Left ventricle myocardium inferior (tissue), 1 donor: Measurements from ENCODE around the gene RBM4. TPM values are rescaled to one million over a fixed set of nuclear protein-coding genes. Genes with fewer than 3 reads are reported as not detected.

Experiments
- DNase-seq: peaks from one replicate; pipeline ENCODE4 v3.0.0-alpha.2; 2020
- H3K27ac ChIP-seq: fragments of 200-600 bp; replicated peaks from 2 replicates; pipeline ENCODE4 v1.8.0; 2021
- H3K27me3 ChIP-seq: fragments of 200-600 bp; 2 replicates; pipeline ENCODE4 v1.8.0; 2021; ENCODE audit warnings: low read depth
- H3K36me3 ChIP-seq: fragments of 200-600 bp; 2 replicates; pipeline ENCODE4 v1.8.0; 2021
- H3K4me1 ChIP-seq: fragments of 200-600 bp; 2 replicates; pipeline ENCODE4 v1.8.0; 2021
- H3K4me3 ChIP-seq: fragments of 200-600 bp; 2 replicates; pipeline ENCODE4 v1.8.0; 2021; ENCODE audit warnings: mild to moderate bottlenecking, moderate library complexity
- H3K9me3 ChIP-seq: fragments of 200-600 bp; replicated peaks from 2 replicates; pipeline ENCODE4 v1.8.0; 2021
- CTCF ChIP-seq: fragments of 200-600 bp; IDR thresholded peaks from 2 replicates; pipeline ENCODE4 v1.8.0; 2021; ENCODE audit warnings: antibody characterized with exemption, mild to moderate bottlenecking, borderline replicate concordance
- intact Hi-C: fragments of 100-400 bp; cut with micrococcal nuclease; formaldehyde crosslinking; loops from one replicate; pipeline ENCODE4 v1.11.0; 2022
- total RNA-seq: library from RNA; stranded (reverse); fragmentation: NEBNext Ultra II Directional; extraction: Animal tissue kit (Norgen Biotek cat#: 25700); gene quantifications from one replicate; pipeline ENCODE4 v1.2.1, GENCODE V29; 2021
- donor health status: DM: no; HTN: yes; CAD: no; lungs with severe emphysema.

Gene RBM4
- total RNA-seq, 1 donor from 2014 or later: 57.1 TPM

GRCh38 chr11:66653123-66653522, 14.6 kb downstream of the RBM4 start:
- Histone ChIP-seq H3K36me3 (peaks cover 32% of the 10 kb centered on the region), H3K9me3 (no peaks in the 10 kb centered on the region), H3K27ac (no peak overlapping the region), H3K27me3 (no peaks in the 10 kb centered on the region), H3K4me1 (peaks cover 6% of the 10 kb centered on the region), H3K4me3 (no peak overlapping the region)
- no peak for DNase-seq
- TF ChIP-seq CTCF: no peak
- intact Hi-C loops: no loop called here

- intact Hi-C loops: no loop called here
- no peak overlapping the region for H3K27ac ChIP-seq
- H3K27me3 ChIP-seq: no peaks in the 10 kb centered on the region
- peaks cover 15% of the 10 kb centered on the region for H3K4me1 ChIP-seq
- no peak overlapping the region for H3K4me3 ChIP-seq
- H3K9me3 ChIP-seq: no peaks in the 10 kb centered on the region
- DNase-seq: no peak
- peaks cover 50% of the 10 kb centered on the region for H3K36me3 ChIP-seq
- no peak for TF ChIP-seq CTCF
Measured at GRCh38 chr11:66659763-66660162, 21.3 kb downstream of the RBM4 start.

- no peak for DNase-seq
- intact Hi-C loops: no loop called here
- no peaks in the 10 kb centered on the region for H3K9me3 ChIP-seq
- peaks cover 69% of the 10 kb centered on the region for H3K36me3 ChIP-seq
- H3K4me3 ChIP-seq: no peak overlapping the region
- no peak for TF ChIP-seq CTCF
- H3K27me3 ChIP-seq: no peaks in the 10 kb centered on the region
- H3K27ac ChIP-seq: no peak overlapping the region
- H3K4me1 ChIP-seq: peaks cover 36% of the 10 kb centered on the region
Measured at GRCh38 chr11:66663741-66664296, 25.3 kb downstream of the RBM4 start.

GRCh38 chr11:66665369-66665768, 26.9 kb downstream of the RBM4 start:
- Histone ChIP-seq H3K4me1 (peaks cover 45% of the 10 kb centered on the region), H3K4me3 (no peak overlapping the region), H3K27ac (no peak overlapping the region), H3K27me3 (no peaks in the 10 kb centered on the region), H3K36me3 (peaks cover 62% of the 10 kb centered on the region), H3K9me3 (no peaks in the 10 kb centered on the region)
- TF ChIP-seq CTCF: no peak
- intact Hi-C loops: no loop called here
- no peak for DNase-seq

GRCh38 chr11:66670816-66671215, 32.3 kb downstream of the RBM4 start:
- H3K27me3 ChIP-seq: no peaks in the 10 kb centered on the region
- intact Hi-C loops: no loop called here
- H3K36me3 ChIP-seq: peaks cover 27% of the 10 kb centered on the region
- no peak for TF ChIP-seq CTCF
- H3K4me1 ChIP-seq: peaks cover 66% of the 10 kb centered on the region
- no peaks in the 10 kb centered on the region for H3K9me3 ChIP-seq
- DNase-seq: no peak
- H3K4me3 ChIP-seq: no peak overlapping the region
- H3K27ac ChIP-seq: no peak overlapping the region
